Measurements from ENCODE around the gene HMG20A. TPM values are rescaled to one million over a fixed set of nuclear protein-coding genes. Genes with fewer than 3 reads are reported as not detected.

The HMG20A gene
- total RNA-seq, 4 donors from 2014 or later, result 39.6 to 65.1 (median 49.7) TPM

GRCh38 chr15:77392762-77393470, 27.8 kb upstream of the HMG20A start:
- WGBS, 2 donors, result 97 to 98% methylated on average over 7 of the region's 7 CpGs
- Histone ChIP-seq H3K4me1 (peaks cover 0 to 33% (median 7%) of the 10 kb centered on the region in 4 donors), H3K27ac (no peak overlapping the region), H3K4me3 (no peak overlapping the region), H3K9me3 (peaks cover 0 to 38% (median 11%) of the 10 kb centered on the region in 4 donors), H3K36me3 (peaks cover 0 to 15% (median 0%) of the 10 kb centered on the region in 3 donors), H3K27me3 (no peaks in the 10 kb centered on the region)
- no peak for DNase-seq (ENCODE audit: low spot score in 2 of 2)
- TF ChIP-seq POLR2A (IDR thresholded peaks at IDR 0.05), result no peak
- no peak for TF ChIP-seq CTCF (IDR thresholded peaks at IDR 0.05)
- no peak for TF ChIP-seq EP300 (IDR thresholded peaks at IDR 0.05)

DNA sequence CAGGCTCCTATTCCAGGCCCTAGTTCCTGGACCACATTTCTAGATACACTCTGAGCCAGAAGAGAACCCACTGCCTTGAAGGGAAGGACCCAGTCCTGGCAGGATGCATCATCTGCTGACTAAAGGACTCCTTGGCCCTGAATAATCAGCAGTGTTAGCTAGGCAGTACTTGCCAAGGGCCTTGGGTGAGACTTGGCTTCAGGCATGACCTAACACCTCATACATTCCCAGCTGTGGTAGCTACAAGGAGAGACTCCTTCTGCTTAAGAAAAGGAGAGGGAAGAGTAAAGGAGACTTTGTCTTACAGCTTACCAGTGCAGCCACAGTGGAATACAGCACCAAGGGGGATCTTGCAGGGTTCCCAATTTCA, 27.2 kb upstream of the HMG20A start:
- DNase-seq (ENCODE audit: low spot score in 2 of 2), result no peak
- H3K4me1 ChIP-seq, result peaks cover 0 to 32% (median 7%) of the 10 kb centered on the region in 4 donors
- peaks cover 0 to 20% (median 0%) of the 10 kb centered on the region in 3 donors for H3K36me3 ChIP-seq
- H3K9me3 ChIP-seq, result peaks cover 0 to 43% (median 13%) of the 10 kb centered on the region in 4 donors
- H3K27me3 ChIP-seq, result no peaks in the 10 kb centered on the region
- TF ChIP-seq POLR2A (IDR thresholded peaks at IDR 0.05), result no peak
- no peak for TF ChIP-seq CTCF (IDR thresholded peaks at IDR 0.05)
- TF ChIP-seq EP300 (IDR thresholded peaks at IDR 0.05), result no peak
- no peak overlapping the region for H3K4me3 ChIP-seq
- H3K27ac ChIP-seq, result no peak overlapping the region

- Histone ChIP-seq H3K9me3 (peaks cover 0 to 60% (median 19%) of the 10 kb centered on the region in 4 donors), H3K4me1 (peaks cover 0 to 21% (median 7%) of the 10 kb centered on the region in 4 donors), H3K4me3 (no peak overlapping the region), H3K27me3 (no peaks in the 10 kb centered on the region), H3K36me3 (peaks cover 0 to 27% (median 0%) of the 10 kb centered on the region in 3 donors), H3K27ac (no peak overlapping the region)
- DNase-seq (ENCODE audit: low spot score in 2 of 2), result no peak
- 95 to 96% methylated on average over 3 of the region's 3 CpGs for WGBS, 2 donors
- TF ChIP-seq CTCF (IDR thresholded peaks at IDR 0.05) (no peak), POLR2A (IDR thresholded peaks at IDR 0.05) (no peak)
Observed at GRCh38 chr15:77395013-77395774, 25.5 kb upstream of the HMG20A start.

DNA sequence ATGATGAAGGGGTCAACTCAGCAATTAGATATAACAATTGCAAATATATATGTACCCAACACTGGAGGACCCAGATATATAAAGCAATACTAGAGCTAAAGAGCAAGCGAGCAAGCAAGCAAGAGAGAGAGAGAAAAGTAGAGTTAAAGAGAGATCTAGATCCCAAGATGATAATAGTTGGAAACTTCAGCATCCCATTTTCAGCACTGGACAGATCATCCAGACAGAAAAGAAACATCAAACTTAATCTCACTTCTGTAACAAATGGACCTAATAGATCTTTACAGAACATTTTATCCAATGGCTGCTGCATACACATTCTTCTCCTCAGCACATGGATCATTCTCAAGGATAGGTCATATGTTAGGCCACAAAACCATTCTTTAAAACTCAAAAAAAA, 24.0 kb upstream of the HMG20A start:
- Histone ChIP-seq H3K27me3 (no peaks in the 10 kb centered on the region), H3K9me3 (peaks cover 0 to 65% (median 19%) of the 10 kb centered on the region in 4 donors), H3K27ac (no peak overlapping the region), H3K36me3 (peaks cover 0 to 29% (median 0%) of the 10 kb centered on the region in 3 donors), H3K4me1 (peaks cover 0 to 8% (median 1%) of the 10 kb centered on the region in 4 donors), H3K4me3 (no peak overlapping the region)
- no peak for DNase-seq (ENCODE audit: low spot score in 2 of 2)
- WGBS, 2 donors, result 90 to 95% methylated on average over 1 of the region's 1 CpG
- TF ChIP-seq CTCF (IDR thresholded peaks at IDR 0.05), result no peak
- TF ChIP-seq POLR2A (IDR thresholded peaks at IDR 0.05), result no peak
- TF ChIP-seq EP300 (IDR thresholded peaks at IDR 0.05), result no peak

DNA sequence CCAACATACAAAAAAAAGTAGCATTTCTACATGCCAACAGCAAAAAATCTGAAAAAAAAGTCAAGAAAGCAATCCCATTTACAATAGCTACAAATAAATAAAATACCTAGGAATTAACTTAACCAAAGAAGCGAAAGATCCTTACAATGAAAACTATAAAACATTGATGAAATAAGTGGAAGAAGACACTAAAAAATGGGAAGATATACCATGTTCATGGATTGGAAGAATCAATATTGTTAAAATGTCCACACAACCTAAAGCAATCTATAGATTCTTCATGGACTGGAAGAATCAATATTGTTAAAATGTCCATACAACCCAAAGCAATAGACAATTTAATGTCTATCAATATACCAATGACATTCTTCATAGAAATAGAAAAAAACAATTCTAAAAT, 21.8 kb upstream of the HMG20A start:
- no peaks in the 10 kb centered on the region for H3K27me3 ChIP-seq
- DNase-seq (ENCODE audit: low spot score in 2 of 2), result no peak
- H3K4me1 ChIP-seq, result peaks cover 0 to 27% (median 6%) of the 10 kb centered on the region in 4 donors
- H3K36me3 ChIP-seq, result peaks cover 0 to 21% (median 0%) of the 10 kb centered on the region in 3 donors
- no peak overlapping the region for H3K4me3 ChIP-seq
- H3K9me3 ChIP-seq, result peaks cover 0 to 65% (median 19%) of the 10 kb centered on the region in 4 donors
- no peak overlapping the region for H3K27ac ChIP-seq
- TF ChIP-seq CTCF (IDR thresholded peaks at IDR 0.05) (no peak), POLR2A (IDR thresholded peaks at IDR 0.05) (no peak), EP300 (IDR thresholded peaks at IDR 0.05) (no peak)
- 98 to 100% methylated on average over 1 of the region's 1 CpG for WGBS, 2 donors
